Muscle of back (tissue), 11 donors: Measurements from ENCODE around the gene KRT32. TPM values are rescaled to one million over a fixed set of nuclear protein-coding genes. Genes with fewer than 3 reads are reported as not detected.

Experiments used
- DNase-seq, 3 donors: peaks; one replicate each; pipeline versions ENCODE4 v3.0.0 to v3.0.0-alpha.2; 2013
- polyA plus RNA-seq, 10 donors: library from polyadenylated mRNA; unstranded; fragments of 120-200 nt; gene quantifications; one replicate each; pipeline ENCODE4 v1.2.1, GENCODE V29; 2013; ENCODE audit not compliant: insufficient read length in 10 of 10

Gene KRT32
- polyA plus RNA-seq, 10 donors, result 0.11 TPM; not detected in 9

DNA sequence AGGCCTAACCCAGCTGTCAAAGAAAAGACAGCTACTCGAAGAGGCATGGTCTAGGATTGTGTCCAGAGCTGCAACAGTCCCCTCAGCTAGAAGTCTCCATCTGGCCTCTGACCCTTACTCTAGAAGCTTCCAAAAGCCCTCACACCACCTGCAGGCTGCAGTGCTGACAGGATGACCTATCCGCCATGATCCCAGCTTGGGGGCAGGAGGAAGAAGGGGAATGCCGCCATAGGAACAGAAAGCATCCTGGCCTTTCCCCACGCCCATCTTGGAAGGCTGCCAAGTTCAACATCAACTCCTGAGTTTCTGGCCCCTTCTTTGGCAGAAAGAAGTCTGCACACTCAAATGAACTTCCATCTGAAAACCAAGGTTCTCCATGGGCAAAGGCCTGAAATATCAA is 25.6 kb upstream of the KRT32 start:
- peak; percentile 19 to 45 (median 23) for DNase-seq

DNA sequence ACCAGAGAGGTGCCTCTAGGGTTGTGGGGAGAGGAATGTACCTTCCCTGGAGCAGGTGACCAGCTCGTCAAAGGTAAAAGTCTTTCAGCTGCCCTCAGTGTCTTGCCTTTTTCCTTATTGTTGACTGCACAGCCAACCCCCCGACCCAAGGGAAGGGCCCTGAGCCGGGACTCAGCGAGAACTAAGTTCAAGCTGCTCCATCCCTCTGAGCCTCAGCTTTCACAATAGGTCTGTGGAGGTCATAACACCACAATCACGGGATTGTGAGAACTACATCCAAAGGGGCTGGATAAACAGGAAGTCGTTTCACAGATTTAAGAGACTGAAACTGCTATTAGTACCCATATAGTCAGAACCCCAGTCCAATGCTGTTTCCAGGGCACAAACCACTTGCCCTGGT is 25.2 kb upstream of the KRT32 start:
- DNase-seq, result peak in 1 of 3 donors; percentile 29

DNA sequence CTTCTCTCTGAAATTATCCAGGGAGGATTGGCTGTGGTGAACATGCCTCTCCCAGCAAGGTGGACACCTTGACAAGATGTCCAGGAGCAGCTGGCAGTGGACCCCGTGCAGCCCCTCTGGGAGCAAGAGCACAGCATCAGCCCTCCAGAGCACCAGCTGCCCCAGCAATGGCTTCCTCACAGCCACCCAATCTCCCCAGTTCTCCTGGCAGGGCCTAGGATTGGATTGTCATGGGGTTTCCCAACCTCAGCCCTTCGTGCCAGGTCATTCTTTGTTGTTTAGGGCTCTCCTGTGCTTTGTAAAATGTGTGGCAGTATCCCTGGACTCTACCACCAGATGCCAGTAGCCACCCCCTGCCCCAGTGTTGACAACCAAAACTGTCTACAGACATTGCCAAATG is 24.3 kb upstream of the KRT32 start:
- no peak for DNase-seq

DNA sequence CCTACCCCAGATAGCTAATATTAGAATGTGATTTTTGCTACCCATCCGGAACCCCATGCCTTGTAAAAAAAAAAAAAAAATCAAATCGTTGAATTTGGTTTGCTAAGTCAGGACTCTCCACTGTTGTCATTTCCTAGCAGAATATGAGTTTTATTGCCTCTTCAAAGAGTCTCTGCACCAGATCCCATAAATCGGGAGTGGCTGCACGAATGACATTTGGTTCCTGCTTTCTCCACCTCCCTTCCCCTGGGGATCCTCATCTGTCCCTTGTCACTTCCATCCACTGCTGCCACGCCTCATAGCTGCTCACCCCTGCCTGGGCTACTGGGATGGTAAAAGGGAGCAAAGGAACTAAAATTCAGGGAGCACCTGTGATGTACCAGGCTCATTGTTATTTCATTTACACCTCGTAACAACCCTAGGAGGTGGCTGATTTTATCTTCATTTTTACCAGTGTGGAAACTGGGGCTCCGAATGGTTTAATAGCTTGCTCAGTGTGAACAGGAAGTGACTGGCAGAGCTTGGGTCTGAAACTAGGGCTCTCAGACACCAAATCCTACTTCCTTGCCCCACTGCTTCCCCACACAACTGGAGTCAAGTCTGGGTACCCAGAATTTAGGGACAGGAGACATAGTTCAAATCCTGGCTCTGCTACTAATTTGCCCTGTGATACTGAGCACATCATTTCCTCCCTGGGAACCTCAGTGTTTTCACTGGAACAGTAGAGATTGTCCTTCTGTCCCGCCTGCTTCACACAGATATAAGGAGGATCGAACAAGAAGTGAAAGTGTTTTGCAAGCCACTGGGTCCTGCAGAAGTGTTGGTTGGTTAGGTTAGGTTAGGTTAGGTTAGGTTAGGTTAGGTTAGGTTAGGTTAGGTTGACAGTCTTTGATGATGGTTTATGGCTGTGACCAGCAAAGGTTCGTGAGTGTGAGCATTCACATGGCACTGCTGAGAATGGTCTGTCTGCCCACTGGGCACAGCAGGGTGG is 23.1 kb upstream of the KRT32 start:
- no peak for DNase-seq

DNA sequence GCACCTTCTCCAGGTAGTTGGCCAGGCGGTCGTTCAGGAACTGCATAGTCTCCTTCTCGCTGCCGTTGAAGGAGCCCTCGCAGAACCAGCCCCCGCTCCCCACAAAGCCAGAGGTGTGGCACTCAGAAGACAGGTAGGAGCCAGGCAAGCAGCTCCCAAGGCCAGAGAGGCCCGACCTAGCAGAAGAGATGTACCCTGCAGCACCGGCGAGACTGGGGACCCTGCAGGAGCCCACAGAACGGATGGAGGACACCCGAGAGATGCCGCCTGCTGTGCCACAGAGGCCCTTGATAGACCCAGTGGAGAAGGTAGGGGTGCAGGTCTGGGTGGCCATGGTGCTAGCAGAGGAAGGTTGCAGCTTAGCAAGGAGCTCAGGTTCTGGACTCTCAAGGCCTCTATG is 22.3 kb upstream of the KRT32 start, which contains the start of gene KRT36:
Gene KRT36 (minus strand): TSS at position 380 of the 400 bp plus-strand sequence. CDS start 46 bp downstream, at position 334.
- no peak for DNase-seq

DNA sequence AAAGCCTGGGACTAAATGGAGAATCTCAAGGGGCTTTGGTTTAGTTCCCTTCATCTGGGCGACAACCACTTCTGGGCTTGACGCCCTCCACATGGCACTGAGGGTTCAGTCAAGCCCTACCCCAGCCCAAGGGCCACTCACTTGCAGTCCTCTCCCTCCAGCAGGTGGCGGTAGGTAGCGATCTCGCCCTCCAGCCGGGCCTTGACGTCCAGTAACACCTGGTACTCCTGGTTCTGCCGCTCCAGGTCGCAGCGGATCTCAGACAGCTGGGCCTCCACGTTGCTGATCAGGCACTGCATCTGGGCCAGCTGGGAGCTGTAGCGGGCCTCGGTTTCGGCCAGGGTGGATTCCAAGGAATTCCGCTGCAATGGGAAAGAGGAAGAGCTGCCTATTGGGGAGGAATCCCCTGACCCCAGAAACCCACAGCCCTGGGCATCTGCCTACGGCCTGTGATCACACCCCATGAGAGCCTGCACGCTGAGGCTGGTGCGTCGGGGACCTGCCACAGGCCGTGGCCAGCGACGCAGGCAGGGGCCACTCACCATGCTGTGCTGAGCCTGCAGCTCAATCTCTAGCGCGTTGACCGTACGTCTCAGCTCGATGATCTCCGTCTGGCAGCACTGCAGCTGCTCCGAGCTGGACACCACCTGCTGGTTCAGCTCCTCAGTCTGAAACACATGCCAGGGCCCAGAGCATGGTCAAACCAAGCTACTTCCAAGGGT is 19.8 kb upstream of the KRT32 start:
- DNase-seq, result no peak

DNA sequence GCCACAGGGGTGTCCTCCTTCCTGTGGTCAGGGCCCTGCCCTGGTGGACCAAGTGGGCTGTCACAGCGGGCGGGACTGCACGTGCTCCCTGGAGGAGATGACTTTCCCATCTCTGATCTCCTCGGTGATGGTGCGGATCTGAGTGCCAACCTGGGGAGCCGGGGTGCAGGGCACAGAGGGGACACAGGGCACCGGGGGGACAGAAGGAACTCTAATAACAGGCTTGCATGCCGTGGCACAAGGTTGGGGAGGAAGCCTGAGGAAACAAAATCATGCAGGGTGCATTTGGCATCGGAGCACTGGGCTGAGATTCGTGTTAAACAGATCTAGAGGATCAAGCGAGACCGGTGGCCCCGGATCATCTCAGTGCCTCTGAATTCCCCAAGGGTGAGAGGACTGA is 19.1 kb upstream of the KRT32 start:
- DNase-seq, result no peak

DNA sequence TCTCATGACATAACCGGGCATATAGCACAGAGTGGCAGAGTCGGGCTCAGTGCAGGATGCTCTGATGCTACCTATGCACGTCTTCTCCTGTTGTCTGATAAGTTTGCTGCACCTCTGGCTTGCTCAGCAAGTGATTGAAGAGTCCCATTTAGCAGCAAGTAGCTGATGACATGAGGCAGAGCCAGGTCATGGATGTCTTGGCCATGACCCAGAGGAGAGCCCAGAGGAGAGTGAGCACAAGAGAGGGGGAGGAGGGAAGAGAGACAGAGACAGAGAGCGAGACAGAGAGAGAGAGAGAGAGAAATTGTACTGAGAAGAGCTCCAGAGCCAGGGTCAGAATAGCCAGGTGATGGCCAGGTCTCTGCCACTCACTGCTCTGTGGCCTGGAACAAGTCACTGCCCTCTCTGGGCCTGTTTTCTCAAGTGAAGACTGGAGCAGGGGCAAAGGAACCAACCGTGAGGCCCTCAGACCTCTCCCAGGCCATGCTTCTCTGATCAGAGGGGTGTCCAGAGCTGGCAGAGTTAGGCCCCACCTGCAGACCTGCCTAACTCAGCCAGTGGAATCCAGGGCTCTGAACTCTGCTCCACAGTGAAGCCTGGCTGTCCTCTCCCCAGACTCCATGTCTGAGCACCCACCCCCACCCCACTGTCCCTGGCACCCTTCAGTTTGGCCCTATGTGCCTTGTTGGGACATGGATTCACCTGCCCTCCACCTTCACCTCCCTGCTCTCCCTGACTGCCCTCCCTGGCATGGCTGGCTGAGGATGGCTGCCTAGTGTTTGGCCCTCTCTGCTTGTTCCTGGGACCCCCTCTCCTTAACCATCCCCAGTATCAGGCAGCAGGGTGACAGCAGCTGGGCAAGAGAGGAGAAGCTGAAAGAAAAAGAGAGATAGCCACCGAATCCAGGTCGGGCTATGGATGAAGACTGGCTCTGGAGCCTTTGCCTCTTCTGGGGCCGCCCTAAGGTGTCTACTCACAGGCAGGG is 18.0 kb upstream of the KRT32 start:
- DNase-seq, result no peak

DNA sequence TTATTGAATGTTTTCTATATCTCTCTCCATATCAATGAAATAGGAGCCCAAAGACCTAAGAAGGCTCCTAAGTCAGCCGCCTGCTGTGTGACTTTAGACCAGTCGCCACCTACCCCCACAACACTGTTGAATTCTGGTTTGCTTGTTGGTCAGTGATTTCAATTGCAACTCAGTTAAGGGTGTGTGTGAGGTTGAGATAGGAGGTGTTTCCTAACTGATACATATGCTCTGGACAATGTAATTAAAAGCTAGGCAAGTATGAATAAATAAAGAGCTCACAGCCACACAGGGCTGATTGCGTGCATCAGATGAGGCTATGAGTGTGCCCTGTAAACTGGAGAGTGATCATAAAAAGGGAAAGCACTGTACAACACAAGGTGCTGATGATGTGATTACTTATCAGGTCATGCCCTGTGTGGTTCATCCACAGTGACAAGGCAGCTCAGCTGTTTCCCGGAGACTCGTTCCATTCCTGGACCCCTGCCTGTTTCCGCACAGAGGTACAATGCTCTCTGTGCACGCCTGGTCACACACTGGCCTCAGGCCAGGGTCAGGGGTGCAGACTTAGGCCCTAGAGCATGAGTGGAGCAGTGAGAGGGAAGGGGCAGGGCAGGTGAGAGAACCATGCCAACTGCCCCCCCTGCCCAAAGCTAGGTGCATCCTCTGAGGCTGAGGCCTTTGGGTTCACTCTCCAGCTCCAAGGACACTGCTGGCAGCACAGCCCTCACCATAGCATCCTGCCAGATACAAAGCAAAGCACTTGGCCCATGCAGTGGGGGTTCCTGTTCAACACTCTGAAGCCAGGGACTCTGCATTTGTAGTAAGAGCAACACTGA is 17.0 kb upstream of the KRT32 start:
- no peak for DNase-seq

DNA sequence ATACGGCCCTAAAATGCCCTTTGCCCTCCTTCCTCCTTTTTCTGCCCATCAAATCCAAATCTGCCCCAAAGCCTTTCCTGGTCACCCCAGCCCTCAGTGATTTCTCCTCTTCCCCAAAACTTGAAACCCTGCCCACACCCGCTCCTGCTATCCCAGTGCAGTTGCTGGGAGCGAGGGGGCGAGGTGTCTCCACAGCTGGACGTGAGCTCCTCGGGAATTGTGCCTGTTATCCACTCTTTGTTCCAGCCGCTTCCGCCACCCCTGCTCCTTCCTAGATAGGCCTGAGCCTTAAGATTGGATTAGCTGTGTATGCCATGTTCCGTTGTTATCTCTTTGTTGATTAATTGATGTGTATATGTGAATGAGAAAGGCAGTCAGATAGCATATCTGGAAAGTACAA is 16.3 kb upstream of the KRT32 start:
- DNase-seq, result no peak

DNA sequence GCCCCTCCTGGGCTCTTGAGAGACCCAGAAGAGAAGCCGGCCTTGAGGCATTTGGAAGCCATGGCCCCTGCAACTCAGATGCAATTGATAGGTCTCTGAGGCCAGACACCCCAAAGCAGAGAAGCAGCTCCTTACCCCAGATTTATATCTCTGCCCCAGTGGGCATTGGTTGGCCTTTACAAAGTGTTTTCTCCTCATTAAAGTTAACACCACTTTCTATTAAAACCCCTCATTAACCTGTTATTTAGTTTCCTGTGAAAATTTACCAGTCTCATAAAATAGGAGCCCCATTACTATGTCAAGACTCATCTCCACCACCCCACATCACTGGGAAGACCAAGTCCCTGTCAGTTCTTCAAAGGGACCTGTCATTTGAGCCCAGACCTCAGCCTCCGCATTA is 13.8 kb upstream of the KRT32 start, which contains the start of gene KRT35:
Gene KRT35 (minus strand): TSS at position 116 of the 400 bp plus-strand sequence. CDS start 54 bp downstream, at position 62.
- DNase-seq, result no peak

DNA sequence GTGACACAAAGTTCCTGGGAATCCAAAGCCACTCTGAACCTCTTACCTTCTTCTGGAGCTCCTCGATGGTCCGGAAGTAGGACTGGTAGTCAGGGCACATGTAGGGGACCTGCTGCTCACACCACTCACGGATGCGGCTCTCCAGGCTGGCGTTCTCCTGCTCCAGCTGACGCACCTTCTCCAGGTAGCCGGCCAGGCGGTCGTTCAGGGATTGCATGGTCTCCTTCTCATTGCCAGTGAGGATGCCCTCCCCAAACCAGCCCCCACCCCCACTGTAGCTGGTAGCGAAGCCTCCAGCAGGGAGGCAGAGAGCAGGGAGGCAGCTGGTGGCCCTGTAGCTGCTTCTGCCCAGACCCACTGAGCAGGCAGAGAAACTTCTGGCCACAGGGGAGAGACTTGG is 13.4 kb upstream of the KRT32 start:
- no peak for DNase-seq

DNA sequence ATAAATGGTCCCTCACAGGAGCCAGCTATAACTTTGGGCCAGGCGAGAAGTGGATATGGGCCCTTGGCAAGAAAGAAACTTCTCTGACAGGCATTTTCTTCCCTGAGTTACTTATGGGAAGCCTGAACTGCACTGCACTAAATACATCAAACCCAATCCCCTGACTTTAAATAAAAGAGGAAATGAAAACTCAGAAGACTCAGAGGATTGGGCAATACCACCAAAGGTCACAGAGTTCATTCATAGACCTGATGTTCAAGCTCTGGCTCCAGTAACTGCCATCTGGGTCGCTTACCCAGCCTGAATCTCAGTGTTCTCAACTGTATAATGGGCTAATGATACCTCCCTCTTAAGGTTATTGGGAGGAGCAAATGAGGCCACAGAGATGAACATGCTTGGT is 12.9 kb upstream of the KRT32 start:
- no peak for DNase-seq

DNA sequence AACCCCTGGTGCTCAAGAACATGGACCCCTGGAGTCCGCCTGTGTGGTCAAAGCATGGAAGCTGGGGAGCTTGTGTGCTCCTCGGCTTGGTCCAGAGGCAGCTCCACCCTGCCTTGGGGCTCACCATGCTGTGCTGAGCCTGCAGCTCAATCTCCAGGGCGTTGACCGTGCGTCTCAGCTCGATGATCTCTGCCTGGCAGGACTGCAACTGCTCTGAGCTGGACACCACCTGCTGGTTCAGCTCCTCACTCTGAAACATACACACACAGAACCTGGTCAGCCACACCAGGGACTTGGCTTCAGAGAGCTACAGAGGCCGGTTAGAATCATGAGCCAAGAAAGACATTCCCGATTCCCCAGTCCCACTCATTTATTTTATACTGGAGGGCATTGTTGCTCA is 11.1 kb upstream of the KRT32 start:
- no peak for DNase-seq

DNA sequence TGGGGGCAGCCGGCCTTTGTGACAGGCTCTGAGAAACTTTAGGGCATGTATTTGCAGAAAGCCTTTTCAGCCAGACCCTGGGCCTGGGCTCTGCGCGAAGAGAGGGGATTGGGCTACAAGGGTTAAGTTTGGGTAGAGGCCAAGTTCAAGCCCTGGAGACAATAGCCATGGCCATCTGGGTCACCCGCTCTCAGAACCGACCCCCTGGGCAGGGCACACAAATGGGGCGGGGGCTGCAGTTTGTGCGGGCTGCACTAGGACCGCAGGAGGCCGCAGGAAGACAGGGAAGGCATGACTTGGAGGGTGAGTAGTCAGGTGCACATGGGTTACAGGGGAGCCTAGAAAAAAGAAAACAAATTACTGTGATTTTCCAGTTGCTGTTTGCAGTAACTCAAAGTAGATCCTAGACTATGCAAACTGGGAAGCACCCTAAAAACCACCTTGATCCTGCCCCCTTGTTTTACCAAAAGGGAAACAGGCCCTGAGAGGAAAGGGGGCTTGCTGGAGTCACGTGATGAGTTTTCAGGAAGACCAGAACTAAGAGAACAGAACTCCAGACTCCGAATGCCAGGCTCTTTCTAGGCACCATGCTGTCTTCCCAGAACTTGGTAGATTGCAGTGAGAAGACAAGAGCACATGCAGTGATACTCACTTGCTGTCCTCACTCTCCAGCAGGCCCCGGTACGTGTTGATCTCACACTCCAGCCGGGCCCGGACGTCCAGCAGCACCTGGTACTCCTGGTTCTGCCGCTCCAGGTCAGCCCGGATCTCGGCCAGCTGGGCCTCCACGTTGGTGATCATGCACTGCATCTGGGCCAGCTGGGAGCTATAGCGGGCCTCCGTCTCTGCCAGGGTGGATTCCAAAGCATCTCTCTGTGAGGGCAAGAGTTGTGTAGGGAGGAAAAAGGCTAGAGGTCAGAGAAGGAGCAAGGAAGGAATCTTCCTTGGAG is 10.0 kb upstream of the KRT32 start:
- no peak for DNase-seq

DNA sequence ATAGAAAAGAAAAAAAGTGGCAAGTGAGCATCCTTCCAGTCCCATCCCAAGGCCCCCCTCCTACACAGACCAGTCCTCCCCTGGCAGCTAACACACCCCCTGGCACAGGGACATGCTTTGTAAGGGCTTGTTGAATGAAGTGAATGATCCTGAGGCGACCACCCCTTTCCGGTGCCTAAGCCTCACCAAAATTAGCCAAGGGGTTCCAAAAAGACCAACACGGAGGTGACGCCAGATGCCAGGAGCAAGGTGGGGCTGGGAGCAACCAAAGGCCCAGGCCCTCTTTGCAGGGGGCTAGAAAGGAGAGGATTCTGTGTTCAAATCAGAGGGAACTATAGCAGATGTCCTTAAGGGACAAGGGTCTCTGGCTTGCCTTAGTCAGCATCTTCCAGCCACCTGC is 8.2 kb upstream of the KRT32 start:
- no peak for DNase-seq

DNA sequence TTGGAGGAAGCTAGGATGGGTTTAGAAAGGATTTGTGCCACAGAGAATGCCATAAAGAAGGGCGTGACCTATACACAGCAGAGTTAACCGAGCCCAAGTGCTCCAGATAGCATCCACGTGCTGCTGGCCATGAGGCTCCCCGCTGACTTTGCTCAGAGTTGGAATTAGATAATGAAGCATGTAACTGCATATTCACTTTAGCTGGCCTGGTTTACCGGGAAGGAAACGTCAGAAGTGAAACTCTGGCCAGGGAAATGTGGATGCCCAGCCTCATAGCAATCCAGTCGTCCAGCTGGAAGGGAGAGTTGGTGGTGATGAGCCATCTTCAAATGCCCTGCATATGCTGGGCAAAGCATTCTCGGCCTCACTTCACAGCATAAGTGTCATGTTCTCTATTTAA is 7.7 kb upstream of the KRT32 start:
- DNase-seq, result no peak

DNA sequence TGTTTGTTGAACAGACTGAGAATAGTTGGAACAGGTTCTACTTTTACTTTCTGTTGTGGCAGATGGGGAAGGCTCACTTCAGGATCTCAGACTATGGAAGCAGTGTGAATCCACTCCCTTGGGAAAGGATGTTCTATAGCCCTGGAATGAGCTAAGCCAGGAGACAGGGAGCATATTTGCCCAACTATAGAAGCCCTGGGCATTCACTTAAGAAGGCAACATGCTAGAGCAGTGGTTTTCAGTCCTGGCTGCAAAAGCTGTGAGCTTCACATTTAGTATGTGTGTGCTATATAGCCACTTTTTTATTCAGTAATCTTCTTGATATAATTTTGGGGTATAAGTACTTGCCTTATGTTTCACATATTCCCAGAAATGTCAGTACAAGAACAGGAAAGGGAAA is 1.2 kb upstream of the KRT32 start:
- DNase-seq, result no peak

DNA sequence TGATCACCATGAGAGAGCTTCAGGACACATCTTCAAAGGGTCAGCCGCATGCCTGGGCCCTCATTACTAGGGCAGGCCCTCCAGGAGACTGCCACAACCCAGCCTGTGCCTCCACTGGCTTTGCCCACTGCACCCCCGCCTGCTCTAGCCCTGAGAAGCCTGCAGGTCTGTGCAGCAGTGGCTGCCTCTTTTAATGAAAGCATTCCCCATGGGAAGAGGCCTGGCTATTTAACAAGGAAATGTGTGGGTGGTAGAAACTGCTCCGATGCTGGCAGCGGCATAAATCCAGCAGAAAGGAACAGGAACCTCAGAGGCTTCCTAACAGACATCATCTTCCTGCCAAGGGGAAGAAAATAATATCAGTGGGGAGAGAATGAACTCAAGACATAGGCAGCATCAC is 375 bp upstream of the KRT32 start:
- DNase-seq, result no peak
